GM12865 (cell line): ENCODE results near the gene AOPEP.

ENCODE experiments used
- DNase-seq: peaks from one replicate; pipeline ENCODE4 v3.0.0; 2010; ENCODE audit warnings: low read depth
- H3K4me3 ChIP-seq: 2 replicates; pipeline ENCODE4 v1.5.1; 2011; ENCODE audit warnings: mild to moderate bottlenecking, low read depth, low read length, control low read depth
- CTCF ChIP-seq: IDR thresholded peaks from 2 replicates; pipeline ENCODE4 v1.5.1; 2011; ENCODE audit warnings: low read length, control low read depth, low read depth, inconsistent platforms; ENCODE audit not compliant: insufficient read depth; ENCODE audit errors: missing control alignments

AOPEP gene

DNA sequence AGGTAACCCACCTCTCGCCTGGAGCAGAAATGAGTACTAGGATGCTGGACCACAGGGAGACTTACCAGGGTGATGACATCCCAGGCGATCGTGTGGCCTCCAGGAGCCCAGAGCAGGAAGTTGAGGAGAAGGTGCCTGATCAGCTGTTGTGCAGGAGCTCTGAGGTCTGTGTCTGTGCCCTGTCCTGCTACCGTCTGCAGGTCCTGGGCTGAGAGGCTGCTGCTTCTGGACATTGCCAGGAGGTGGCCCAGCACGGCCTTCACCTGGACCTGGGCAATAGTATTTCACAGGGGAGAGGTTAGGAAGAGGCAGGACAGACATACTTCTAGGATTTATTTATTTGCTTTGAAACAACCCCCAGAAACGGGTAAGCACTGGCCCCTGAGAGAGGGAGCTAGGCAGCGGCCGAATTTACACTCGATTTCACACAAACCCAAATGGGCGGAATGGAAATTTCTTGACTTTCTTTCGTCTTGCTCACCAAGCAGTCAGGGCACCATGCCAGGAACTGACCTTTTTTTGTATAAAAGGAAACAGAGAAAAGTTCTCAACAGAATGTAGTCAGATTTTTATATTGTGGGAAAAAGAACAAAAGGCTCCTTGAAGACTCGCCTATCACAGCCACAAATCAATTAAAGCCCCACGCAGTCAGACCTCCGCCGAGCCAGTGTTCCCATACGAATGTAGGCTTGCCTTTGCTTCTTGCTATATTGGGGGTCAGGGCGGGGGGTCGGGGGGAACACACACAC is 380.7 kb downstream of the AOPEP start:
- no peak for DNase-seq
- TF ChIP-seq CTCF = no peak
- no peak overlapping the region for H3K4me3 ChIP-seq

GRCh38 chr9:95107976-95108375 is 381.5 kb downstream of the AOPEP start:
- no peak for DNase-seq
- no peak for TF ChIP-seq CTCF
- H3K4me3 ChIP-seq = no peak overlapping the region

GRCh38 chr9:95108777-95109176 is 382.3 kb downstream of the AOPEP start:
- no peak overlapping the region for H3K4me3 ChIP-seq
- no peak for TF ChIP-seq CTCF
- DNase-seq = no peak

DNA sequence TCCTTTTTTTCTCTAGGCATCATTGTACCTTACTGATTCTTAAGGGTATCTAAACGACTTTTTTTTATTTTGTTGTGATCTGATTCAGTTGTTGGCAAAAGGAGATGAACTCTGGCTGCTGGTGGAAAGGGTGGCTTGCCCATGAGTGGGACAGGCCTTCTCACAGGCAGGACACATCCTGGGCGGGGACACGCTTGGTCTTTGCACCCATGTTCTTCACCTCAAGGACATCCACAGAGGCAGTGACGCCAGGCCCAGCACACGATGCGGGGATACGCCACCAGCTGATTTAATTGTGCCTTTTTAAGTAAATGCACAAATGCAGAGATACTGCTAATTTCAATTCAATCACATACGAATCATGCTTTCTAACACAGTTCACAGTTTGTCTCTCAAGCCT is 383.0 kb downstream of the AOPEP start:
- TF ChIP-seq CTCF = no peak
- H3K4me3 ChIP-seq = no peak overlapping the region
- DNase-seq = no peak

DNA sequence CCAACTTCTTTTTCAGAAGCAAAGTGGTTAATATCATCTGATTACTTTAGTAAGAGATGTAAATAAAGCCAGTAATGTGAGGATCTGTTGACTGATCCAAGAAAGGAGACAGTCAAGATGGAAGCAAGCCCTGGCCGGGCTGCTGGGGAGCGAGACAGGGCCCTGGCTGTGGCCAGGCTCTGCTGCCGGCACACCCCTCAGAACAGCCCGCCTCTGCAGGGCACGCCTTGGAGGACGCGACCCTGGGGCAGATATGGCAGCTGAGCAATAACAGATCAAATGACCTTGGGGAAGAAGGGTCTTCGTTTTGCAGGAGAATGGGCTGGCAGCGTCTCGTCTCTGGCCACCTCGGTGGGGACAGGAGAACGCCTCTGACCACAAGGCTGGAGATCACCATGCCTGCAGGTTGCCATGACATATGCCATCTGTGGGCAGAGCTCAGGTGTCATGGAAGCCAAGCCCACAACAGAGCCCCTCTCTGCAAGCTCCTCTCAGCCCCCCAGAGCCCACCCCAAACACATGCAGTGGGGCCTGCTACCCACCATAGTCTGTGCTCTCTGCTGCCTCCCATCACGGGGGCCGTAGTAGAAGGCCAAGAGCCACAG is 384.5 kb downstream of the AOPEP start:
- no peak for TF ChIP-seq CTCF
- no peak overlapping the region for H3K4me3 ChIP-seq
- DNase-seq = no peak

- H3K4me3 ChIP-seq = no peak overlapping the region
- DNase-seq = no peak
- no peak for TF ChIP-seq CTCF
Observed at GRCh38 chr9:95111716-95112115, 385.2 kb downstream of the AOPEP start.
